ENCODE results near the gene NISCH.

NISCH gene

DNA sequence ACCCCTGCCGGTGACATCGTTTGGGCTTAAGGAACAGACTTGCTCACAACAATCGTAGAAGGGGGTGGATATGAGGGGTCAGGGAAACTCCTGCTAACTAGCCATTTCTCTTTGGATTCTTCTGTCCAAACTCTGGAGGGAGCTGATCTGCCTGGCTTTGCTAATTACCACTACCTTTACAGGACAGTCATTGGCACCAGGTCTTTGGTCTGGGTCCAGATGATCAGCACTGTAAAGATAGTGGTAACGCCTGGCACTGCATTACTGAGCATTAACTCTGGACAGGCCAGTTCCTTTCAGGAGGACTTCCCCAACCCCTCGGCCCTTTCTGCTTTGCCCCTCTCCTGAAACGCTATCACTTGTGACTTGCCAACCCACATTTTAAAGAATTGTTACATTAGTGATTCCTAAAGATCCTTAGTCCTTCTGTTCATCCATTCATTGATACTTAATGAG, 81.8 kb downstream of the NISCH start:
- FAIRE-seq = no peak
- no peak for DNase-seq (ENCODE audit: low spot score)

DNA sequence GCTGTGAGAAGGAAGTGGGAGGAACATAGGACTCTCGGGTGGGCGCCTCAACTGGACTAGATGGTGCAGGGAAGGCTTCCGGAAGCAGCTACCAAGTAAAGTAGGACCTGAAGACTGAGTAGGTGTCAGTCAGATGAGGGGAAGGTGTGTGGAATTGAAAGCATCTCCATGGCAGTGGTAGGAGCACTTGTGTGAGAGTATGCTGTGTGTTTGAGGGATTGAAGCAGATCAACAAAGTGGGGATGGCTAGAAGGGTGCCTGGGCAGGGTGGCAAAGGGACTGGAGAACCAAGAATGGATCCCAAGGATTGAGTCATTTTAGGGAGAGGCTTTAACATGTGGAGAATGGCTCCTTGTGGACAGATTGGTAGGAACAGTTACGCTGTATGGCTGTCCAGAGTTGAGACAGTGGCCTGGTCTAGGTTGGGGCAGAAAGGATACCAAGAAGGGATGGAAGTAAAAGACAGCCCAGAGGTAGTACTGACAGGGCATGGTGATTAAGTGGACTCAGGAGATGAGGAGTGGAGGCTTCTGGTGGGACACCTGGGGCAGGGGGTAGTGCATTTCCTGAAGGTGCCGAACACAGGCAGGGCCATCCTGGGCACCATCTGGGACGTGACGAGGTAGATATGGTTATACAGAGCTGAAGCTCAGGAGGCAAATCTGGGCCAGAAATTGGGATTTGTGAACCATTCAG, 82.5 kb downstream of the NISCH start:
- FAIRE-seq (no peak), DNase-seq (ENCODE audit: low spot score) (no peak)

DNA sequence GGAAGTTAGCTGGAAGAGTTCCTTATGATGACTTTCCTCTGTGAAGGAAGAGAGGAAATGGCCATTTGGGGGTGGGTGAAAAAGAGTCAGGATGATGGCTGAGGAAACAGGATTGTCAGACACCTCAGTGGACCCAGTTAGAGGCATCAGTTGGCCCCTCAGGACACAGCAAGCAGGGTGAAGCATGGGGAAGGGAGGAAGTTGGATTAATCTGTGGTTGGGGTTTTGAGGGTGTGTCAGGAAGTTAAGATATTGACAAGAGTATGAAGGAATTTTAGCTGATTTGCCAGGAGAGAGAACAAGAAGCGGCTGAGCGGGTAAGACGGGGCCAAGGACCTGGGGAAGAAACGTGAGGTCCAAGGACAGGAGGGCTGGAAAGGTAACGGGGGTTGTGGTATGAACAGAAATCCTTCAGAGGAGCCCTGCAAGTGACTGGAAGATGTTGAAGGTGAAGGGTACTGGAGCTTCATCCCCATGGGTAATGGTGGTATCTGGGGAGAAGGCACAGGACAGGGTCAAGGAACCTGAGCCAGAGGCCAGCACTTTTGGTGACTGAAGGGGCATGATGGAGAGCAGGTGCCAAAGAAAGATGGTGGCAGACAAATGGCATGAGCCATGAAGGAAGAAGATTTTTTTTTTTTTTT, 83.7 kb downstream of the NISCH start:
- no peak for FAIRE-seq
- DNase-seq (ENCODE audit: low spot score) = no peak

DNA sequence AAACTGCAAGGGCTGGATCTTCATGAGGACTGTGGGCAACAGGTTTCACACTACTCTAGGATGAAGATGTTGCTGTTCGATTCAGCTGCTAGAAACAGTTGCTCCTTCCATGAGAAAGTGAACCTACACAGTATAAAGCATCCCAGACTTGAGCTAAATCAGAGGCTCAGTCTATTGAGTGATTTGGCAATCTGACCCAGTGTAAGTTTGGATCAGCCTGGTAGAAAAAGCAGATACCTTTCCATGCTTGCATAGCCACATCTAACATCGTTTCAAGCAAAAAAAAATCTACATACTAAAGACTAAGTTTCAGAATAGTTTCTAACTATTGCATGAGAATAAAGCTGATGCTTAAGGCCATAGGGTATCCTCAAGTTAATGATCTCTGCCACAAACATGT, 85.6 kb downstream of the NISCH start:
- FAIRE-seq (no peak), DNase-seq (ENCODE audit: low spot score) (no peak)
